ENCODE data around the gene ICAM4. TPM values are rescaled to one million over a fixed set of nuclear protein-coding genes. Genes with fewer than 3 reads are reported as not detected.

Gene ICAM4
- total and polyA plus RNA-seq, 12 donors = 0.17 to 0.83 (median 0.51) TPM; not detected in 1

DNA sequence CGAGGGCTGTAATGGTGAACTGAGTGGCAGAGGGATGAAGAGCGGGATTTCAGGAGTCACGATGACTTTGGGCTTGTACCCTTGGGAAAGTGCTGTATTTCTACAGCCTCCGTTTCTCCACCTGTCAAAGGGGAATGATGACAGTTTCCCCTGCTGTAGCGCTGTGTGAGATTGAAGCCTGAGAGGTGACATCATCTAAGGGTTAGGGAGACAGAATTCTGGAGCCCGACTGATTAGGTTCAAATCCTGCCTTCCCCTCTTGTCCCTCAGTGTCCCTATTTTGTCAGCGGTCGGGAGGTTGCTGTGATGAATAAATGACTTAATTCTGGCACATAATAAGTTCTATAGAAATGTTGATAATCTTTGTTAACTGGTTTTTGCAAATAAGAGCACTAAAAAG, 34.0 kb upstream of the ICAM4 start:
- DNase-seq (no peak), ATAC-seq (no peak)
- peaks cover 0 to 43% (median 23%) of the 10 kb centered on the region in 9 donors for H3K36me3 ChIP-seq
- intact Hi-C loops (cut with DNase I) = loop anchor here in 5 of 10 donors (5.0 to 10.0 kb wide), 3 partner anchors 145 to 320 kb away; partner anchors contain the start of genes PPAN (in 2 of the 5) and OLFM2 (in 1 of the 5)
- H3K9me3 ChIP-seq = no peaks in the 10 kb centered on the region
- H3K4me1 ChIP-seq = peaks cover 0 to 32% (median 14%) of the 10 kb centered on the region in 9 donors
- peak overlapping the region; percentile 47 to 99 (median 82) for H3K4me3 ChIP-seq
- H3K27me3 ChIP-seq = no peaks in the 10 kb centered on the region
- no peak for TF ChIP-seq CTCF (IDR thresholded peaks at IDR 0.05)
- H3K27ac ChIP-seq = peak overlapping the region; percentile 44 to 95 (median 88)
- WGBS, 2 donors = 27% methylated on average over 8 of the region's 8 CpGs

- no peak overlapping the region for H3K4me3 ChIP-seq
- H3K27ac ChIP-seq = no peak overlapping the region
- H3K36me3 ChIP-seq = peaks cover 0 to 57% (median 34%) of the 10 kb centered on the region in 9 donors
- DNase-seq = no peak
- no peaks in the 10 kb centered on the region for H3K27me3 ChIP-seq
- H3K9me3 ChIP-seq = no peaks in the 10 kb centered on the region
- 93 to 98% methylated on average over 3 of the region's 3 CpGs for WGBS, 2 donors
- ATAC-seq = no peak
- intact Hi-C loops (cut with DNase I) = loop anchor here in 5 of 10 donors (5.0 to 10.0 kb wide), 3 partner anchors 147 to 322 kb away; partner anchors contain the start of genes PPAN (in 2 of the 5) and OLFM2 (in 1 of the 5)
- no peak for TF ChIP-seq CTCF (IDR thresholded peaks at IDR 0.05)
- H3K4me1 ChIP-seq = peaks cover 2 to 37% (median 14%) of the 10 kb centered on the region in 9 donors
Measured at GRCh38 chr19:10254244-10254643, 32.5 kb upstream of the ICAM4 start.

GRCh38 chr19:10255358-10255757, 31.4 kb upstream of the ICAM4 start:
- no peaks in the 10 kb centered on the region for H3K27me3 ChIP-seq
- H3K4me3 ChIP-seq = no peak overlapping the region
- intact Hi-C loops (cut with DNase I) = loop anchor here in 1 of 10 donors (10.0 kb wide), 1 partner anchor 321 kb away; the partner anchor contains the start of gene OLFM2
- no peak for TF ChIP-seq CTCF (IDR thresholded peaks at IDR 0.05)
- H3K9me3 ChIP-seq = no peaks in the 10 kb centered on the region
- peaks cover 3 to 40% (median 16%) of the 10 kb centered on the region in 9 donors for H3K4me1 ChIP-seq
- no peak for DNase-seq
- WGBS, 2 donors = 91 to 96% methylated on average over 2 of the region's 2 CpGs
- peaks cover 0 to 68% (median 34%) of the 10 kb centered on the region in 9 donors for H3K36me3 ChIP-seq
- no peak for ATAC-seq
- H3K27ac ChIP-seq = no peak overlapping the region

DNA sequence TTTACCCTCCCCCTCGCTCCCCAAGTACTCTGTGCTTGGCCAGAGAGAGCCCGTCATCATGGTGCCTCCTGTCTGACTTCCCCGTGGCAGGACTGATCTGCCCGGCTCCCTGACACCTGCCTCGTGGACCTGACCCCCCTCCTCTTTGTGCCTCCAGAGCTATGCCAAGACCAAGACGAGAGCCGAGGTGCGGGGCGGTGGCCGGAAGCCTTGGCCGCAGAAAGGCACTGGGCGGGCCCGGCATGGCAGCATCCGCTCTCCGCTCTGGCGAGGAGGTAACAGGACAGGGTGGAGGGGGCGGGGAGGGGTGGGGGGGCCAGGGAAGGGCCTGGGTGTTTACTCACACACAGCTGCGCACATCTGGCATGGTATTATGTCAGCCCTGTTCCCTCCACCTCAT, 30.2 kb upstream of the ICAM4 start:
- Histone ChIP-seq H3K27ac (no peak overlapping the region), H3K27me3 (no peaks in the 10 kb centered on the region), H3K36me3 (peaks cover 0 to 69% (median 34%) of the 10 kb centered on the region in 9 donors), H3K4me3 (no peak overlapping the region), H3K9me3 (no peaks in the 10 kb centered on the region), H3K4me1 (peaks cover 3 to 29% (median 16%) of the 10 kb centered on the region in 9 donors)
- no peak for ATAC-seq
- intact Hi-C loops (cut with DNase I) = loop anchor here in 1 of 10 donors (10.0 kb wide), 1 partner anchor 322 kb away; the partner anchor contains the start of gene OLFM2
- WGBS, 2 donors = 81 to 89% methylated on average over 18 of the region's 18 CpGs
- DNase-seq = no peak
- no peak for TF ChIP-seq CTCF (IDR thresholded peaks at IDR 0.05)

Data from heart right ventricle (tissue), 16 donors.